Left hindlimb (tissue), 1 donor: ENCODE results near the gene CLIC3.

Experiments used
- DNase-seq: peaks from one replicate; pipeline ENCODE4 v3.0.0-alpha.2; 2018

CLIC3 gene

GRCh38 chr9:136949239-136949816, 47.0 kb downstream of the CLIC3 start:
- no peak for DNase-seq

- DNase-seq: no peak
Observed at GRCh38 chr9:136947955-136948510, 48.3 kb downstream of the CLIC3 start.

DNA sequence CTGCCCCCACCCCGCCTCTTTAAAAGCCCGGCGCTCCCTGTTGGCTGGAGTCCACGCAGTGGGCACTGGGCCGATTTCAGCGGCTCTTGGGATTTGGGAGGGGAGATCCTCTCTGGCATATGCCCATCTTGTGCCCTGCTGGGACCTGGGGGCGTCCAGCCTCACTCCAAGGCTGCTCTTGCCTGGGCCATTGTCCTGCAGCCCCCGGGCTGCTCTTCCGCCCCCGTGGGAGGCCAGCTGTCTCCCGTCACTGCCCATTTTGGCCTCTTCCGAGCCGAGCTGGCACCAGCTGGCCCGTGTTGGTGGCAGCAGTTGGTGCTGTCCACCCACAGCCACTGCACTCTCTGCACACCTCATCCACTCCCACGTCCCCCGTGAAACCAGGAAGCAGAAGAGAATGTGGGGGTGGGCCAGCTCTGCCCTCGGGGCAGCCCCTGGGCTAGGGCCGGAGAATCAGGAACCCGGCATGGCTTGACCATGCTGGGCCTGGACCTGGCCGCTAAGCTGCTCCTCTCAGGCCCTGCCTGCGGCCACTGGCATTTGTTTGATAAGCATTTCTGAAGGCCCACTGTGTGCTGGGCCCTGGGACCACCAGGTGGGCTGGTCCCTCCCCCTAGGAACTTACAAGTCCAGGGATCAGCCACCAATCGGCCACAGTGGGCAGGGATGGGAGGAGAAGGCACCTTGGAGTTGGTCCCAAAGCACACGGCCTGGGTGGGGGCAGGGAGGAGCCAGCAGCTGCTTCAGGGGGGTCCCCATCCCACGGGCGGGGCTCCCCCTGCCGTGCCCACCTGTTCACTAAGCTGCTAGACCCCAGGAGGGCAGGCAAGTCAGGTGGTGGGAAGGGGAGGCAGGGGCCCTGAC, 49.1 kb downstream of the CLIC3 start:
- no peak for DNase-seq

DNA sequence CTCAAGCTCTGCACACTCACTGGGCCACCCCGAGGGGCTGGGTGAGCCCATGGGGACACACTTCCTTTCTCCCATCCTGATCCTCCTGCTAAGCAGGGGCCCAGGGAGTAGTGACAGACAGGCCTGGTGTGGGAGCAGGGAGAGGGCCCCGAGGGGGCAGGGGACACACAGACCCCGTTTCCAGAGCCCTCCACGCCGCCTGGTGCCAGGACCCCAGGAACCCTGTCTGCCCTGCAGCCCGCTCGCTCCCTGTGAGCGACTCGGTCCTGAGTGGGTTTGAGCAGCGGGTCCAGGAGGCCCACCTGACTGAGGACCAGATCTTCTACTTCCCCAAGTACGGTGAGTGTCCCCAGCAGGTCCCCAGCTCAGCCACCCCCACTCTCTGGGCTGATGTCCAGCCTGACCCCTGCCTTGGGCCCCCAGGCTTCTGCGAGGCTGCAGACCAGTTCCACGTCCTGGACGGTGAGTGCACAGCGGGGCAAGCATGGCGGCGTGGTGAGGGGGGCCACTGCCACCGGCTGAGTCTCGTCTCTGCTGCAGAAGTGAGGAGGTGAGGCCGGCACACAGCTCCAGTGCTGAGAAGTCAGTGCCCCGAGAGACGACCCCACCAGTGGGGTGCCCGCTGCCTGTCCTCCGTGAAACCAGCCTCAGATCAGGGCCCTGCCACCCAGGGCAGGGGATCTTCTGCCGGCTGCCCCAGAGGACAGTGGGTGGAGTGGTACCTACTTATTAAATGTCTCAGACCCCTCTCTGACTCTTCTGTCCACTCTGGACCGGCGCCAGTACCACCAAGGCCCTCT, 49.9 kb downstream of the CLIC3 start:
- no peak for DNase-seq

DNA sequence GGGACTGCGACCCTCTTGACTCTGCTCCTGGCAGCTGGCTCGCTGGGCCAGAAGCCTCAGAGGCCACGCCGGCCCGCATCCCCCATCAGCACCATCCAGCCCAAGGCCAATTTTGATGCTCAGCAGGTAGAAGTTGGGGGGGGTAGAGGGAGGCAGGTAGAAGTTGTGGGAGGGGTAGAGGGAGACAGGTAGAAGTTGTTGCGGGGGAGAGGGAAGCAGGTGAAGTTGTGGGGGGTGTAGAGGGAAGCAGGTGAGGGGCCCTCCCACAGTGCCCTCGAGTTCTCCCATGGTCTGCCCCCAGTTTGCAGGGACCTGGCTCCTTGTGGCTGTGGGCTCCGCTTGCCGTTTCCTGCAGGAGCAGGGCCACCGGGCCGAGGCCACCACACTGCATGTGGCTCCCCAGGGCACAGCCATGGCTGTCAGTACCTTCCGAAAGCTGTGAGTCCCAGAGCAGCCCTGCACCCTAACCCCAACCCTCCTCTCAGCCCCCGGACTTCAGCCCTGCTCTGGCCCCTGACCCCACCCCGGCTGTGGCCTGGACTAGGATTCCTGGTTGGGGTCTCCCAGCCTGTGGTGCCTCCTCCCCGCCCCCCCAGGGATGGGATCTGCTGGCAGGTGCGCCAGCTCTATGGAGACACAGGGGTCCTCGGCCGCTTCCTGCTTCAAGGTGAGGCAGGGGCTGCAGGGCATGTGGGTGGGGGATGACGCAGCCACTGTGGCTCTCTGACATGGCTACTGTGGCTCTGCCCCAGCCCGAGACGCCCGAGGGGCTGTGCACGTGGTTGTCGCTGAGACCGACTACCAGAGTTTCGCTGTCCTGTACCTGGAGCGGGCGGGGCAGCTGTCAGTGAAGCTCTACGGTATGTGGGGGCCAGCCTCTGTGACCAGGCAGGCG, 50.8 kb downstream of the CLIC3 start:
- no peak for DNase-seq
